ENCODE measurements around the gene PSTPIP2. TPM values are rescaled to one million over a fixed set of nuclear protein-coding genes. Genes with fewer than 3 reads are reported as not detected.

PSTPIP2 gene
- total and polyA plus RNA-seq, 2 of the 4 experiments (the other 2 are of a cell fraction): 10.4 to 12.4 TPM

- Histone ChIP-seq H2AK9ac (replicated peaks; ENCODE audit: low read depth, low read length, poor library complexity) (no peak overlapping the region), H3K79me1 (ENCODE audit: low read depth in 1 of 2, low read length in 2 of 2) (peaks cover 7 to 11% of the 10 kb centered on the region in 2 experiments; a peak in 2 of 4 replicates), H2BK120ac (ENCODE audit: low read depth, low read length) (no peak overlapping the region), H3K18ac (ENCODE audit: low read depth, low read length) (no peak overlapping the region), H4K20me1 (ENCODE audit: insufficient read depth, low read length) (no peaks in the 10 kb centered on the region), H3K9ac (ENCODE audit: low read depth, low read length) (no peak overlapping the region), H3K4me3 (ENCODE audit: insufficient read depth, low read depth, low read length) (no peak overlapping the region), H2BK15ac (ENCODE audit: low read depth, low read length) (no peak overlapping the region), H3K9me3 (ENCODE audit: control insufficient read depth, insufficient read depth, low read length) (no peaks in the 10 kb centered on the region), H3K36me3 (ENCODE audit: control insufficient read depth, insufficient read depth, low read length) (peaks cover 8% of the 10 kb centered on the region), H3K4me2 (ENCODE audit: low read depth, low read length) (no peak overlapping the region), H4K8ac (ENCODE audit: low read depth in 2 of 2, low read length in 2 of 2) (no peak overlapping the region), H3K4me1 (ENCODE audit: control insufficient read depth, insufficient read depth, low read length) (no peaks in the 10 kb centered on the region), H3K4ac (ENCODE audit: low read depth, low read length) (no peak overlapping the region), H3K14ac (replicated peaks; ENCODE audit: low read depth, low read length) (no peak overlapping the region), H3K27ac (ENCODE audit: insufficient read depth, low read length) (no peak overlapping the region), H2AK5ac (ENCODE audit: low read depth, low read length) (no peak overlapping the region), H2AFZ (replicated peaks; ENCODE audit: low read length, poor library complexity) (no peak overlapping the region), H3K9me1 (ENCODE audit: insufficient read depth, low read length) (peaks cover 6% of the 10 kb centered on the region; the same call in 1 of the 2 replicates), H3K27me3 (ENCODE audit: control insufficient read depth, insufficient read depth, low read length) (no peaks in the 10 kb centered on the region), H3K23ac (ENCODE audit: low read depth, low read length) (no peak overlapping the region), H2BK5ac (ENCODE audit: low read depth, low read length, poor library complexity, severe bottlenecking) (no peak overlapping the region), H3K56ac (ENCODE audit: extremely low read depth, insufficient read depth, low read length) (no peak overlapping the region), H4K91ac (ENCODE audit: insufficient read depth, low read depth, low read length) (no peak overlapping the region), H2BK20ac (ENCODE audit: low read depth, low read length) (no peak overlapping the region), H4K5ac (ENCODE audit: low read depth, low read length) (no peak overlapping the region)
- in situ Hi-C loops (cut with MboI; ENCODE audit: low sequenced_read_pairs): no loop called here
- intact Hi-C loops (cut with micrococcal nuclease): no loop called here
- POLR2A ChIA-PET (ENCODE audit: unreplicated experiment): interaction anchor here (0.6 kb wide), 1 partner anchor 516 kb away, joined by 5 read pairs; no protein-coding TSS in a partner anchor
- no peak for ATAC-seq (ENCODE audit: low read depth)
- dilution Hi-C loops (cut with HindIII; ENCODE audit: low sequenced_read_pairs, unreplicated experiment): no loop called here
- BruUV-seq (replicated peaks): no TSS peak
- no CpG with 5 or more reads among the region's 1 CpG for WGBS, 2 experiments (ENCODE audit: extremely low coverage in 2 of 2, insufficient read length in 1 of 2)
- CTCF ChIA-PET: interaction anchor here (0.6 to 2.0 kb wide), 3 partner anchors 11 to 1768 kb away, joined by 3 to 5 read pairs (median 4); a partner anchor contains a TSS
- DNase-seq: no peak
- TF ChIP-seq FOS (IDR thresholded peaks at IDR 0.05; ENCODE audit: low read depth, low read length) (no peak), CHD1 (IDR thresholded peaks at IDR 0.05; ENCODE audit: low read depth, low read length) (no peak), MAZ (IDR thresholded peaks at IDR 0.05; ENCODE audit: borderline replicate concordance, low read depth, low read length) (no peak), MXI1 (IDR thresholded peaks at IDR 0.05; ENCODE audit: borderline replicate concordance, low read depth, low read length) (no peak), BHLHE40 (IDR thresholded peaks at IDR 0.05; ENCODE audit: low read depth, low read length) (no peak), SMC3 (IDR thresholded peaks at IDR 0.05; ENCODE audit: low read depth, low read length) (no peak), RCOR1 (IDR thresholded peaks at IDR 0.05; ENCODE audit: insufficient replicate concordance, low read length) (no peak), RAD21 (IDR thresholded peaks at IDR 0.05; ENCODE audit: low read length) (no peak)
Measured at GRCh38 chr18:46113751-46114150, 41.7 kb upstream of the PSTPIP2 start.

Data from IMR-90 (cell line).